Muscle of back (tissue), 11 donors: ENCODE data around the gene DTX1. TPM values are rescaled to one million over a fixed set of nuclear protein-coding genes. Genes with fewer than 3 reads are reported as not detected.
"Not testable (repeated sequence)": the region's sequence is repeated elsewhere in the genome, so short reads cannot be mapped to it uniquely, and the experiment has no call there.

ENCODE experiments used
- DNase-seq, 3 donors: peaks; one replicate each; pipeline versions ENCODE4 v3.0.0 to v3.0.0-alpha.2; 2013
- polyA plus RNA-seq, 10 donors: library from polyadenylated mRNA; unstranded; fragments of 120-200 nt; gene quantifications; one replicate each; pipeline ENCODE4 v1.2.1, GENCODE V29; 2013; ENCODE audit not compliant: insufficient read length in 10 of 10

Gene DTX1
- polyA plus RNA-seq, 10 donors = 3.1 to 6.1 (median 4.2) TPM

DNA sequence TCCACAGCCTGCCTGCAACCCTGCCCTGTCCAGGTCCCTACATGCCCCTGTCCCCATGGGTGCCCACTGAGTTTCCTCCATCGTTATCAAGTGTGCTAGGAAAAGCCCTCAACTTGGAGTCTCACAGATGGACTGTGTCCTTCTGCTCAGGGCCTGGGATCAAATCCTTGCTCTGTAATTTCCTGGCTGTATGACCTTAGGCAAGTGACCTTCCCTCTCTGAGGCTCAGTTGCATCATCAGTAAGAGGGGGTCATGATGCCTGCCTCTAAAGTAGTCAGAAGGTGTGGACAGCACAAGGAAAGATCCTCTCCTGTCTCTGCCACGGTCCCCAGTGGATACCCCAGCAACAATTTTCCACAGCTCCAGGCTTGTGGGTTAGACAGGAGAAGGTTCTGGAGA lies 56.9 kb downstream of the DTX1 start:
- no peak for DNase-seq

DNA sequence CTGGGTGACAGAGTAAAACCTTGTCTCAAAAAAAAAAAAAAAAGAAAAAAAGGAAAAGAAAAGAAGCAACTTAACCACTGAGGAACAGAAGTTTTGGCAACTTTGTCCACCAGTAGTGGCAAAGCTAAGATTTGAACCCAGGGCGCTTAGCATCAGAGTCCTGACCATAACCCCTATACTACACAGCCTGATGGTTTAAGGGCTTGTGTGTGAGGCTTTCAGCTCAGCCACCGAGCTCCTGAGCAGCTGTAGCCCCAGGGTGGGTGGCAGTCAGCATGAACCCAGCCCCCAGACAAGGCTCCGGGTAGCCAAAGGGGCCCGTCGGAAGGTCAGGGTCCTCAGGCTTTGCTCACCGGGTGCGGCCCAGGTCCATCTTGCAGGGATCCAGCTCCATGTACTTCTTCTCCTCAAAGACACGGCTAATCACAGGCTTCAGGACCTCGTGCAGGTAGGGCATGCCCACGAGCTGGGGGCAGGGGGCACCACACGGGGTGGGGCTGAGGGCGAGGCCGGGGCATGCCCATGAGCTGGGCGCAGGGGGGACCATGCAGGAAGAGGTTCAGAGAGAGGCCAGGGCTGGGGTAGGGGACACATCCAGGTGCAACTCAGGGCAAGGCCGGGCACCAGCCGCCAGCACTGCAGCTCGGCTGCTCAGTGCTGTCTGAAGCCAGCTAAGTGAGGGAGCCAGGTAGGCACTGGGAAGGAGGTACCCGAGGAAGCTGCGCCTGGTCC lies 58.1 kb downstream of the DTX1 start:
- DNase-seq = no peak

DNA sequence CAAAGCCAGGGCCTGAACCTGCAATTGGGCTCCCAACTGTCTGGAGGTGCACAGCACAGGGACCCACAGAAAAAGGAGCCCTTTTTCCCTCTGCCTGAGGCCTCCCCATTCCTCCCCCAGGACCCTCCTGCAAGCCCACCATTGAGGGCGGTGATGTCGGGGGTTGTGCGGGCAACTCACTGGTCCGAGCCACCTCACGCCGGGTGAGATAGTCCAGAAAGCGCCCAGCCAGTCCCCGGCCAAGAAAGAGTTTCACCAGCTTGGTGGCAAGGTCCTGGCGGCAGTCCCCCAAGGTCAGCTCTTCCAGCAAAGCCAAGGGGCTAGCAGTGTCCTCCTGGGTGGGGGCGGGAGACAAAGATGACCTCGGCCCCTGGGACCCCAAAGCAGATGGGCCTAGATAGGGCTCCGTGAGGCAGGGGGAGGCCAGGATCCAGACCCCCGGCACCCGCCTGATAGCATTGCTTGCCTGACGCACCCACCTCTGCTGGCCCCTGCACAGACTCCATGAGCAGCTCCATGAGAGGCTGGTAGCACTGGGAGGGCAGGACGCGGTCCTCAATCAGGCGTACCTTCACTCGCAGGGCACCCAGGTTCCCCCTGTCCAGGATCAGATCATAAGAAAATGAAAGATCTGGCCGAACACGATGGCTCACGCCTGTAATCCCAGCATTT lies 59.1 kb downstream of the DTX1 start:
- no peak for DNase-seq

DNA sequence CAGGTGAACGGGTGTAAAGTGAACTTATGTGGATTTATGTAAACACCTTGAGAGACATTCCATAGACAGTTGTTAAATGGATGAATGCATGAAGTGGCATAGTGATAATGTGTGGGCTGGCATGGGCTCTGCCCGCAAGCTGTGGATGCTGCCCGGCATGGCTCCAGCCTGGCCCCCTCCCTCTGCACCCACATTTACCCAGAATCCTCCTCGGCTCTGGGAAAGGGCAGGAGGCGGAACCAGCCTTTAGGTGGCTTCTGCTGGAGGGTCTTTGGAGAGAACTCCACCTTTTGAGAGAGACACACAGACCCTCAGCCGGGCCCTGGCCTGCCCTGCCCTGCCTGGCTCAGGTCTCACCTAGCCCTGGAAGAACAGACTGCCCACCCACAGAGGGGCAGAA lies 60.3 kb downstream of the DTX1 start:
- no peak for DNase-seq

DNA sequence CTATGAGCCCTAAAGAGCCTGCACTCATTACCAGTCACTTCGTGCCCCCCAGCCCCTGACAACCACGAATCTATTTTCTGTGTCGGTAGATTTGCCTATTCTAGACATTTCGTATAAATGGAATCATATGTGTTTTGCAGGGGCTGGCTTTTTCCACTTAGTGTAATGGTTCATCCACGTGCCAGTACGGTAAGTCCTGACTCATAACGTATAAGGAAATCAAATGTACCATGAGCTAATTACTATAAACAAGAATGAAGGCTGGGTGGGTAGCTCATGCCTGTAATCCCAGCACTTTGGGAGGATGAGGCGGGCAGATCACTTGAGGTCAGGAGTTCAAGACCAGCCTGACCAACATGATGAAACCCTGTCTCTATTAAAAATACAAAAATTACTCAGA lies 61.2 kb downstream of the DTX1 start:
- DNase-seq = not testable (repeated sequence)

DNA sequence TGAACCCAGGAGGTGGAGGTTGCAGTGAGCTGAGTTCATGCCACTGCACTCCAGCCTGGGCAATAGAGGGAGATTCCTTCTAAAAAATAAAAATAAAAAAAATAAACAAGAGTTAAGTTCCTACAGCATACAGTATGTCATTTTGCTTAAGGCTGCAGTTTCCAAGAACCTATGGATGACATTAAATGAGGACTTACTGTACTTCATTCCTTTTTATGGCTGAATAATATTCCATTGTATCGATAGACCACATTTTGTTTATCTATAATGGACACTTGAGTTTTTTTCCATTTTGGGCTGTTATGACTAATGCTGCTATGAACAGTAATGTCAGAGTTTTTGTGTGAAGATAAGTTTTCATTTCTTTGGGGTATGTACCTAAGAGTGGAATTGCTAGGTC lies 61.6 kb downstream of the DTX1 start:
- no peak for DNase-seq

DNA sequence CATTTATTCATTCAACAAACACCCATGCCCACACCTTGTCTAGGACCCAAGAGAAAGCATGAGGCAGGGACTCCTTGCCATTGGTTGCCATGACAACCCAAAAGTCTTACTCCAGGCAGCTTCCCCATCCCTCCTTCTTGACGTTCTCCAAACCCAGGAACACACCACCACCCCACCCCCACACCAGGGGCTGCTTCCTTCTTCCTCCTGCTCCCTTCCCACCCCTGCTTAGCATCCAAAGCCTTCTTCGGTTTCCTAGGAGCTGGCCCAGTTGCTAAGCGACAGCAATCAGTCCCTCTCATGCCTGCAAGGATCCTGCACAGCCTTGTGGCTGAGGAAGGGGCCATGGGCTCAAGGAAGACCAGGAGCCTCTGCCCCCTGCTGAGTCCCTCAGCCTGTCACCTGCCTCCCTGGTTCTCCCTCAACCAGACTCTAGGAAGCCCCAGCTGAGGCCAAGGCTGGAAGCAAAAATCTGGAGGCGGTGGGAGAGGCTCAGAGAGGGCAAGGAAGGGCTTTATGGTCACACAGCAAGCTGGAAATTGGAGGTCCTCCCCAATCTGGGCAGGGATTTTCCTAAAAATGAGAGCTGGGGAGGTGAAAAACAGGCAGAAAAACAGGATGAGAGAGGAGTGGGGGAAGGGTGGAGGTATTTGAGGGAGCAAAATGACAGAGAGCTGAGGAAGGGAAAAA lies 63.6 kb downstream of the DTX1 start:
- DNase-seq = no peak

DNA sequence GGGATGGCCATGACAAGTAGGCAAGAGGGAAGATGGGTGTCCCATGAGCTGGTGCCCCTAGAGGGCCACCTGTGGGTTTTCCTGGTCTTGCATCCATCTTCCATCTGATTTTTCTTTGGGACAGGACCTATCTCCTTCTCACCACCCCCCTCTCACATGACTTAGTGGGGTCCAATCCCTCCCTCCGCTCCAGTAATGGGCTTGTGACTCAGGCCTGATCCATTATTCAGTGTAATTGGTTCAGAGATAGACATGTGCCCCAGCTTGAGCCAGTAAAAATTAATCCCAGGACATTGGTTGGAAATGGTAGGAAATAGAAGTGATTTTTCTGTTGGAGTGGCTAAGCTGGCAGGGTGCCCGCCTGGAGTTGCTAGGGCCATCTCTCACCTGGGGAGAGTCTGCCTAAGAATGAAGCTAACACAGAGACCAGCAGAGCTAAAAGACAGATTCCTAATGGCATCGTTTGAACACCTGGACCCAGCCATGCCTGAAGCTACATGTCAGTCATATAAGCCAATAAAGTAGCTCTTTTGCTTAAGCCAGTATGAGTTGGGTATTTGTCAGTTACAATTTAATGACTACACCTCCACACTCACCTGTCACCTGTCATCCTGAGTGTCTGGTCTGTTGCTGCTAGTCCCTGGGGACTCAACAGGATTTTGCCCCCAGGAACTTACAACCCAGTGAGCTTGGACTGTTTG lies 64.3 kb downstream of the DTX1 start:
- no peak for DNase-seq

DNA sequence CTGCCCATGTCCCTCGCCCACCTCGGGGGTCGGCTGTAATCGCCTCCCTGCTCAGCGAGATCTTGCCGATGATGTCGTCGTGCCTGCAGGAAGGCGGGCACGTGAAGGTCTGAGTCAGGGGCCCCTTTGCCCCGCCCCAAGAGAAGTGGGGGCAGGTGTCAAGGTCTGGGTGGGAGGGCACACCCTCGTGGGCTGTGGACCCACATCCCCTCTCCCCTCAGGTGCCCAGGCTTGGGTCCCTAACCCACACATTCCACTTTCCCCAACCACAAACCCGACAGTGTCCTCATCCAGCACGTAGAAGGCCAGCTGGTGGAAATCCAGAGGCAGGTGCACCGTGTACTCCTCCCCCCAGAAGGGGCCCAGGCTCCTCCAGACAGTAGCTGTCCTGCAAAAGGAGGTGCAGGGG lies 71.3 kb downstream of the DTX1 start:
- DNase-seq = no peak

DNA sequence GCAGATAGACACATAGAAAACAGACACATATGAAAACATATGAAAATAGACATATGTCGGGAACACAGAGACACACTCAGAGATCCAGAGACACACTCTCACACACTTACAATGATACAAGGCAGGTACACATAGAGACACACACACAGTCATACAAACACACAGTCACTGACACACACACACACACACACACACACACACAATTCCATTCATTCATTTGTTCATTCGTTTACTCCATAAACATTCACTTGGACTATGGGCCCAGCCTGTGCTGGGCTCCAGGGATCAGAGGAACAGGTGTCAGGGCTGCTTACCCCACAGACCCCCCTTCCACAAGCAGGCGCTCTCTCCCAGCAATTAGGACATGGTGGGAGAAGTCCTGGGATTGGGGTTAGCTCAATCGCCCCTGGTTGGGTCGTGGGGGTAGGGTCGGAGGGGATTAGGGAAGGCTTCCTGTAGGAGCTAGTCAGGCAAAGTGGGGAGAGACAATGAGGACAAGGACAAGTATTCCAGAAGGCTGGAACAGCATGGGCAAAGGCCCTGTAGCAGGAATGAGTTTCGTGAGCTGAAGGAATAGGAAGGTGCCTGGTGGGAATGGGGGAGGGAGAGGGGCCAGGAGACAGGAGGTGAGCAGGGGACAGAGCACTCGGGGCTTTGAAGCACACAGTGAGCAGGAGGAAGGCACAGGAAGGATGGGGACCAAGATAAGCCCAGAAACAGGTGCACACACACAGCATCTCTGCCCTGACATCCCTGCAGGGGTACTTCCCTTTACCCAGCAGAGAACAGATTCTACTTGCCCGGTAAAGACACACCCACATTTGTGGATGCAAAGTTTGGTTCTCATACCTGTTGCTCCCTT lies 72.5 kb downstream of the DTX1 start:
- no peak for DNase-seq

DNA sequence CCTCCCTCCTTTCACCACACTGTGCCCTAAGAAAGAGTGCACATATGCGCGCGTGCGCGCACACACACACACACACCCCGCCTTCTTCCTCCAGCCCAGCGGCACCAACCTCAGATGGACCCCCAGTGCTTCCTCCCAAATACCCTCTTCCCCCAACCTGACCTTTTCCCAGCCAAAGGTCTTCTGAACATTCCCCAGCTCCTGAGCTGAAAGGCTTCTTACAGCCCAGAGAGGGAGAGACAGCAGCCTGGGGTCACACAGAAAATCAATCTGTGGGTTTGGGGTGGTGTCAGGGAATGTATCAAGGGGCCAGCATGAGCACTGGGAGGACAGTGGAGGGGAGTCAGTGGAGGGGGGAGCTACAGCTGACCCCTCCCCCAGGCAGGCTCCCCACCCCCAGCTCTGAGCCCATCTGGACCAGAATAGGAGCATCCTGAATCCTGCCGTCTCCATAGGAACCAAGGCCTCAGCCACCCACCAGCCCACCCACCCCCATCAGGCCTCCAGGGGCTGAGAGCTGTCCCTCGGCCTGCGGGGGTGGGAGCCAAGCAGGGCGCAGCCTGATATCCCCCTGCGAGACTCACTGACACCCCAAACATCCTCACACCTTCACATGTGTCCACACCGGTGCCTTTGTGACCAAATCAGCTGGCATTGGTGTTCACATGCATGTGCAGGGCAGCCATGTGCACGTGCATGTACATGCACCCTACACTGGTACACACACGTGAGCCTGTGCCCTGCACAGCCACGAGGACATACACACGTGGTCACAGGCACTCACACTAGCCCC lies 73.3 kb downstream of the DTX1 start:
- no peak for DNase-seq

DNA sequence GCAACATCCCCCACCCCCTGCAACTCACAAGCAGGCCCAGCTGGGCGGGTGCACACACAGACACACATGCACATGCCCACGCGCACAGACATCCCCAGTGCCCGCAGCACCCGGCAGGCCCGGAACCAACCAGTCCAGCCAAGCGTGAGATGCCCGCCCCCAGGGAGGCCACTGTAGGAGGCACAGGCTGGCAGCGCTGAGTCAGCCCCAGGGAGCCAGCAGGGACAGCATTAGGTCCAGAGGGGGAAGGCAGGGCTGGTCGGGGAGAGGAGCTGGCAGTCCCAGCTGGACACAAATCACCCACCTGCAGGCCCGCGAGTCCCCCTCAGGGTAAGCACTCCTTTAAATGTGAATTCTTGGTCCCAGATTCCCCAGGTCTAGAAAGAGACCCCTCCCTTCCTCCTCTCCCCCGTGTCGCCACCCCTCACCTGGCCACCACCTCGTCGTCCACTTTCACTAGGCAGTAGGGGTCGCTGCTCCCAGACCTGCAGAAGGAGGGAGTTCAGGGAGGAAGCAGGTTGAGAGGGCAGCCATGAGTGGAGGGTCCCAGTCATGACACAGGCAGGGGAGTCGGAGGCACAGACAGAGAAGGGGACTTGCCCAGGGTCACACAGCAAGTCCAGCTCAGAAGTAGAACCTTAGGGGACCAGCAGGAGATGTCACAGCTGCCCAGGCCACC lies 74.1 kb downstream of the DTX1 start:
- no peak for DNase-seq

DNA sequence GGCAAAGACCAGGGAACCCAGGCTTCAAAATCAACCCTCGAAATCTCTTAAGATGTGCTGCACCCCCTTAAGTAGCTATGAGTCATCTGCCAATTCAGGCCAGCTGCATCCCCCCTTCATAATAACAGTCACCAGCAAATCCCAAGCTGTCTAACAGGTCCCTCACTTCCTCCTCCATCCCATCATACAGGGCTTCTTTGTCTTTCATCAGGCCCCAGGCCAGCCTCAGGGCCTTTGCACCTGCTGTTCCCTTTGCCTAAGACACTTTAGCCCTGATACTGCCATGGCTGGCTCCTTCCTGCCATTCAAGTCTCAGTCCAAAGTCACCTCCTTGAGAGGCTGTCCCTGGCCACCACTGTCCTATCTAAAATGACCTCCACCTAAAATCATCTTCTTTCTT lies 75.0 kb downstream of the DTX1 start:
- no peak for DNase-seq

DNA sequence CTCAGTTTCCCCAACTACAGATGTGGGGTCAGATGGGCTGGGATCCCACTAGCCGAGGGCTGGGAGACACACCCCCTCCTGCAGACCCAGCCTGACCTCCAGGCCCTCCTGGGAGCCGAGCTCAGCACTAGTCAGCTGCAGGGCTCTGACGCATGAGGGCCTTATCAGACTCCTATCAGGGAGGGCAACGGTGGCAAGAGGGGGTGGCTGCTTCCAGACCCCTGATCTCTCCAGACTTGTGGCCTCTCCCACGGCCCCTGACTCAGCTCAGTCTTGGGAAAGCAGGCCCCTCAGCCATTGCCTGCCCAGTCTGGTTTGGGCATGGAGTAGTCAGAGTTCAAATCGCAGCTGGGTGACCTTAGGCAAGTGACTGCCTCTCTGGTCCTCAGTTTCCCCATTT lies 76.5 kb downstream of the DTX1 start:
- no peak for DNase-seq

DNA sequence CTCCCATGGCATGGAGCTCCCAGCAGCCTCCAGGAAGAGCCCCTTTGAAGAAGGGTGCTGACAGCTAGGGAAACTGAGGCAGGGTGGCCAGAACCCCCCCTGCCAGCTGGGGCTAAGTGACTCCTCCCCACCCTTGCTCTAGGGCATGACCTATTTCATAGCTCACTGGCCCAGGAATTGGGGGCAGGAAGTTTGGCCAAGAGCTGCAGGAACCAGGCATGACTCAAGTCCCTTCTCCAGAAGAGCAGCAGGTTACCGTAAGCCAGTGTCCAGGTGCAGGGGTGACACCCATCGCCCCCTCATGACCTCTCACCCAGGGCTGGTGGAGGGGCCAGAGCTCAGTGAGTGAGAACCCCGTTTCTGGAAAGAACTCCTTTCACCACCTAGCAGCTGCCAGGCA lies 77.1 kb downstream of the DTX1 start:
- DNase-seq = no peak

DNA sequence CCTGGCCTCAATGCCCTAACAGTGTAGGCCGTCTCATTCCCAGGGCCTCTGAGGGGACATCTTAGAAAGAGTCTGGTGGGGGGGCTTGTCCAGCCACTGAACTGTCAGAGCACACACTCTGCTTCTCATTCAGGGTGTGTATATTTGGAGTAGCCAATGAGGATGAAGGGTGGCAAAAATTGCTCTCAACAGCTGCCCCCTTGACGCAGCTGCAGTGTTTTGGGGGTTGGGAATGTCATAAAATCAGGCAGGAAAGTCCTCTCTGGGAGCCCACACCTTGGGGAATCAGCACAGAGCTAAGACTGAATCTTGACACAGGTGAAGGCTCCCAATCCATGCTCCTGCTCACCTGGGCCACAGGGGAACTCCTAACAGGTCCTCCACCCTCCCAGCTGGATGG lies 77.5 kb downstream of the DTX1 start:
- no peak for DNase-seq

DNA sequence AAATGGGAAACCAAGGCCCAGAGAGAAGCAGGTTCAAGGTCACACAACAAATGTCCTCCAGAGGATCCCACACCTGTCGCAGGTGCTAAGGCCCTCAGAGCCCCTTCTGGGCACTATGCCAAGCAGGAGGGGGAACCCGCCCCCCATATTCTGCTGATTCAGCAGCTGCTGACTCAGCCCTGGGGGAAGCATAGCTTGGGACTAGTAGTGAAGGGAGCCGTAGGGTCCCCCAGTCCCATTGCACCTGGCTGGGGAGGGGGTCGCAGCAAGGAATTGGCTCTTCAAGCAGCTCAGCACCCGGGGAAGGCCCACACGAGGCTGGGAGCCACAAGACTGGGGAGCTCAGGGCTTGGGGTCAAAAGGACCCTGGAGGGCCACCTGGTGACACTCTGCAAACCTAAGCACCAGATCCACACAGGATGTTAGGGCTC lies 78.0 kb downstream of the DTX1 start:
- no peak for DNase-seq

DNA sequence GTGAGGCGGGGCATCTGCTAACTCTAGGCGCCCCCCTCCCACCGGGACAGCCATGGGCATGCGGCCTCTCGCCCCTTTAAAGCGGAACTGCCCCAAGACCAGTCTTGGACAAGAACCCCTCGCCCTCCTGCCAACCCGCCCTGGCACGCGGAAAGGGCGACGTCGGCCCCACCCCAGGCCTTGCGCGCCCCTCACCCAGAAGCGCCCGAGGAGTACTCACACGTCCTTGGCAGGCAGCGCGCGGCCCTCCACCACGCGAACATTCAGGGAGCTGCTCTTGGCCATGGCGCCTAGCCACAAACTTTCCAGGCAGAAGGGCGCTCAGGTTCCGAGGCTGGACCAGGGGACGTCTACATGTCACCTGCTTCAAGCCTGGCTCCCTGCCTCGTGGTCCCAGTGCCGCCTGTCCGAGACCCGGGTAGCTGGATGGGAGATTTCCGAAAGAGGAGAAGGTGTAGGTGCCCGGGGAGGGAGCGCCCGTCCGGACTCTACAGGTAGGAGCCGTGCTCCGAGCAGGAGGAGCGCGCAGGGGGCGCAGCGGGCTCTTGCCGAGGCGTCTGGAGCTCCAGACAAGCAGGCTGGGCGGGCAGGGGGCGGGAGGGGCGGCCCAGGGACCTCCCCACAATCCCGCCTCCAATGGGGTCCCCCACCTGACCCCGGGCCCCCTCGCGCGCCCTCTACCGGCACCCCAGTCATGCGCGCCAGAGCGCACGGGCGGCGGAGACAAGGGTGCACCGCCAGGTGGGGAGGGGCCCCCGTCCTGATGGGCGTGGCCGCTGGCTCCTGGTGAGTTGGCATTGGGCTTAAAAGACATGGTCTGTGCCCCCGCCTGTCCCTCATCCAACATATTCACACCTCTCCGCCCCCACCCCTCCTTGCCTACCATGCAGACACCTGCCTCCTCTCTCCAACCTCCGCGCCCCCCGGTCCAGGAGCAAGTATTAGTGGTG lies 78.9 kb downstream of the DTX1 start, which contains the start of gene RASAL1:
RASAL1 (minus strand) TSS at position 584 of the 950 bp plus-strand sequence; CDS start at position 285, 299 bp downstream.
- DNase-seq = no peak
